GM12875 (cell line): ENCODE results near the gene AK5.

Experiments
- H3K4me3 ChIP-seq: one replicate; pipeline ENCODE4 v1.5.1; 2011; ENCODE audit warnings: low read depth, low read length, control low read depth
- CTCF ChIP-seq: IDR thresholded peaks from 2 replicates; pipeline ENCODE4 v1.5.1; 2011; ENCODE audit warnings: low read depth, mild to moderate bottlenecking, control low read depth, inconsistent platforms, low read length, moderate library complexity, borderline replicate concordance; ENCODE audit not compliant: insufficient read depth

Gene AK5

GRCh38 chr1:77541162-77541545 lies 259.3 kb downstream of the AK5 start:
- TF ChIP-seq CTCF = no peak

GRCh38 chr1:77542813-77543420 lies 261.1 kb downstream of the AK5 start:
- no peak for TF ChIP-seq CTCF
- H3K4me3 ChIP-seq = no peak overlapping the region

More at GRCh38 chr1:77541162-77541545, 259.3 kb downstream of the AK5 start:
- H3K4me3 ChIP-seq = no peak overlapping the region

GRCh38 chr1:77543822-77544448 lies 262.1 kb downstream of the AK5 start:
- no peak overlapping the region for H3K4me3 ChIP-seq
- TF ChIP-seq CTCF = no peak

GRCh38 chr1:77544845-77545244 lies 263.0 kb downstream of the AK5 start:
- no peak for TF ChIP-seq CTCF
- no peak overlapping the region for H3K4me3 ChIP-seq

GRCh38 chr1:77545970-77546369 lies 264.2 kb downstream of the AK5 start:
- TF ChIP-seq CTCF = no peak
- no peak overlapping the region for H3K4me3 ChIP-seq

- TF ChIP-seq CTCF = no peak
- no peak overlapping the region for H3K4me3 ChIP-seq
Observed at GRCh38 chr1:77546890-77547289, 265.1 kb downstream of the AK5 start.

- H3K4me3 ChIP-seq = no peak overlapping the region
- TF ChIP-seq CTCF = no peak
Observed at GRCh38 chr1:77548285-77548684, 266.5 kb downstream of the AK5 start.
